ENCODE results near the gene PNN. TPM values are rescaled to one million over a fixed set of nuclear protein-coding genes. Genes with fewer than 3 reads are reported as not detected.

Gene PNN
- total RNA-seq, 1 experiment from 2014 or later, result 156 TPM

DNA sequence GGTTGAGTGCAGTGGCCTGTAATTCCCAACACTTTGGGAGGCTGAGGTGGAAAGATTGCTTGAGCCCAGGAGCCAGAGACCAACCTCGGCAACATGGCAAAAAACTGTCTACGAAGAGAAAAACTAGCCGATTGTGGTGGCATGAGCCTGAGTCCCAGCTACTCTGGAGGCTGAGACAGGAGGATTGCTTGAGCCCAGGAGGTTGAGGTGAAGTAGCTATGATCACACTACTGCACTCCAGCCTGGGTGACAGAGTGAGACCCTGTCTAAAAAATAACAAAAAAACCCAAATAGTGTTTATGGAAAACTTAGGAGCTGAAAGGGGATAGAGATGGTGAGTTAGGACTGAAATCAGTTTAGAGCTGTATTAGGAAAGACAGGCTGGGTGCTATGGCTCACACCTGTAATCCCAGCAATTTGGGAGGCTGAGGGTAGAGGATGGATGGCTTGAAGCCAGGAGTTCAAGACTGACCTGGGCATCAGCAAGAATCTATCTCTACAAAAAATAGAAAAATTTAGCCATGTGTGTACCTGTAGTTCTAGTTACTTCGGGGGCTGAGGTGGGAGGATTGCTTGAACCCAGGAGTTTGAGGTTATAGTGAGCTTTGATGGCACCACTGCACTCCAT lies 9.7 kb downstream of the PNN start (continued):
- TF ChIP-seq RORB (CRISPR knock-in tag; IDR thresholded peaks at IDR 0.05), result no peak

DNA sequence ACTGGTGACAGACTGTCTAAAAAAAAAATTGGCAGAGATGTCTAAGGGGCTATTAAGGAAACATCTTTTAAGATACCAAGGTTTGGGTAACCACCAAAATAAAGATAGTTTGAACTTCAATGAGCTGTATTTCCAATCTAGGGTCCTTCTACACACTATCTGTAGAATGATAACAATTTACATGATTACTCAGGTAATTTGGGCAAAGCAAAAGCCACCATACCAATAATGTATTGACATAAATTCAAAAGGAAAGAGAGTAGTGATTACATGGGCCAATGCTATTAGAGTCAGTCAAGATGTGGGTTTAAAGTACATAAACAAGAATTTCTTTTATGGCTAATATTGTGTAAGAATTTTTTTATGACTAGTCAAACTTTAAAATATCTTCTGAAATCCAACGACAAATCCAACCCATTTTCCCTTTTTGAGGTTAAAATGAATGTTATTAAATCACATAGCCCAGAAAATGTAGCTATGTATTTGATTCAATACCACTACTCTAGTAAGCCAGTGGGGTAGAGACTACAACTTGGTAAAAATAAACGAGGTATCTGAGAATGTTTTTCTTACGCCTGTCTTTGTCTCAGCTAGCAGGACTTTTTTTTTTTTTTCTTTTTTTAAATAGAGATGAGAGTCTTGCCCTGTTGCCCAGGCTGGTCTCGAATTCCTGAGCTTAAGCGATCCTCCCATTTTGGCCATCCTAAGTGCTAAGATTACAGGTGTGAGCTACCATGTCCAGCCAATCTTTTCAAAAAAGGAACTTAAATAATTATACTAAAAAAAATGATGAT lies 10.4 kb downstream of the PNN start:
- TF ChIP-seq EMX1 (CRISPR knock-in tag; IDR thresholded peaks at IDR 0.05), result 0 out of 2 replicates have a peak, but pooled peaks have one; percentile 33
- no peak for TF ChIP-seq ZBTB21 (CRISPR knock-in tag; IDR thresholded peaks at IDR 0.05; ENCODE audit: borderline replicate concordance)
- ChIA-PET CTCF (interaction anchor here (1.1 kb wide), 1 partner anchor 78 kb away, joined by 3 read pairs; no protein-coding TSS in a partner anchor), POLR2A (interaction anchor here (0.6 to 2.8 kb wide), 6 partner anchors 10 to 246 kb away, joined by 3 to 11 read pairs (median 6); partner anchors contain the start of genes FBXO33, PNN and TRAPPC6B)
- Mint-ChIP-seq H3K4me3 (no peak overlapping the region), H3K27me3 (ENCODE audit: low read depth) (no peaks in the 10 kb centered on the region), H3K4me1 (peaks cover 23% of the 10 kb centered on the region), H3K27ac (peak overlapping the region; percentile 64), H3K9me3 (no peaks in the 10 kb centered on the region), H3K36me3 (peaks cover 27% of the 10 kb centered on the region)
- ATAC-seq, result no peak
- DNase-seq (ENCODE audit: low spot score), result no peak

DNA sequence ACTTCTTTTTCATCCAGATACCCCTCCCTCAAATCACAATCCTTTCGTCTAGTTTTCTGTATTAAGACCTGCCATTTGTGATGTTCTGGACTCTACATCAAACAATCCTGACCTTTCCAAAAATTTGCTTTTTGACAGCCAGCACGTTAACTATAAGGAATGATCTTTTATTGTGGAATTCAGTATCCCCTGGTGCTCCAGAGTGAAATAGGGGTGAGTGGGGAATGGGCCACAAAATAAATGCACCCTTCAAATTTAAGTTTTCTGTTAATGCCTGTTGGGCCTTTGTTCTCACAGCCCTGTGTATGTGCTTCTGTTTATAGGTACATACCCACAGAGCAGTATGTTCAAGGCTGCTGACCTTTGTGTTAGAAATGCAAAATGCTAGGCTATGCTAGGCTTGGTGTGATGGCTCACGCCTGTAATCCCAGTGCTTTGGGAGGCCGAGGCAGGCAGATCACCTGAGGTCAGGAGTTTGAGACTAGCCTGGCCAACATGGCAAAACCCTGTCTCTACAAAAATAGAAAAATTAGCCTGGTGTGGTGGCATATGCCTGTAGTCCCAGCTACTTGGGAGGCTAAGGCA lies 12.0 kb downstream of the PNN start:
- peaks cover 27% of the 10 kb centered on the region for H3K36me3 Mint-ChIP-seq
- H3K9me3 Mint-ChIP-seq, result no peaks in the 10 kb centered on the region
- H3K27ac Mint-ChIP-seq, result peak overlapping the region; percentile 95
- H3K4me1 Mint-ChIP-seq, result peaks cover 23% of the 10 kb centered on the region
- ChIA-PET POLR2A (interaction anchor here (1.0 to 1.2 kb wide), 2 partner anchors 17 kb away, joined by 5 to 6 read pairs; partner anchors contain the start of gene TRAPPC6B), CTCF (interaction anchor here (1.5 kb wide), 1 partner anchor 17 kb away, joined by 4 read pairs; the partner anchor contains the start of gene TRAPPC6B)
- H3K27me3 Mint-ChIP-seq (ENCODE audit: low read depth), result no peaks in the 10 kb centered on the region
- peak; percentile 8 for ATAC-seq
- no peak overlapping the region for H3K4me3 Mint-ChIP-seq
- no peak for DNase-seq (ENCODE audit: low spot score)
- TF ChIP-seq, protein P1, sequence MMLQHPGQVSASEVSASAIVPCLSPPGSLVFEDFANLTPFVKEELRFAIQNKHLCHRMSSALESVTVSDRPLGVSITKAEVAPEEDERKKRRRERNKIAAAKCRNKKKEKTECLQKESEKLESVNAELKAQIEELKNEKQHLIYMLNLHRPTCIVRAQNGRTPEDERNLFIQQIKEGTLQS (CRISPR knock-in tag; conservative IDR thresholded peaks at IDR 0.05), result no peak
- TF ChIP-seq, protein P2, sequence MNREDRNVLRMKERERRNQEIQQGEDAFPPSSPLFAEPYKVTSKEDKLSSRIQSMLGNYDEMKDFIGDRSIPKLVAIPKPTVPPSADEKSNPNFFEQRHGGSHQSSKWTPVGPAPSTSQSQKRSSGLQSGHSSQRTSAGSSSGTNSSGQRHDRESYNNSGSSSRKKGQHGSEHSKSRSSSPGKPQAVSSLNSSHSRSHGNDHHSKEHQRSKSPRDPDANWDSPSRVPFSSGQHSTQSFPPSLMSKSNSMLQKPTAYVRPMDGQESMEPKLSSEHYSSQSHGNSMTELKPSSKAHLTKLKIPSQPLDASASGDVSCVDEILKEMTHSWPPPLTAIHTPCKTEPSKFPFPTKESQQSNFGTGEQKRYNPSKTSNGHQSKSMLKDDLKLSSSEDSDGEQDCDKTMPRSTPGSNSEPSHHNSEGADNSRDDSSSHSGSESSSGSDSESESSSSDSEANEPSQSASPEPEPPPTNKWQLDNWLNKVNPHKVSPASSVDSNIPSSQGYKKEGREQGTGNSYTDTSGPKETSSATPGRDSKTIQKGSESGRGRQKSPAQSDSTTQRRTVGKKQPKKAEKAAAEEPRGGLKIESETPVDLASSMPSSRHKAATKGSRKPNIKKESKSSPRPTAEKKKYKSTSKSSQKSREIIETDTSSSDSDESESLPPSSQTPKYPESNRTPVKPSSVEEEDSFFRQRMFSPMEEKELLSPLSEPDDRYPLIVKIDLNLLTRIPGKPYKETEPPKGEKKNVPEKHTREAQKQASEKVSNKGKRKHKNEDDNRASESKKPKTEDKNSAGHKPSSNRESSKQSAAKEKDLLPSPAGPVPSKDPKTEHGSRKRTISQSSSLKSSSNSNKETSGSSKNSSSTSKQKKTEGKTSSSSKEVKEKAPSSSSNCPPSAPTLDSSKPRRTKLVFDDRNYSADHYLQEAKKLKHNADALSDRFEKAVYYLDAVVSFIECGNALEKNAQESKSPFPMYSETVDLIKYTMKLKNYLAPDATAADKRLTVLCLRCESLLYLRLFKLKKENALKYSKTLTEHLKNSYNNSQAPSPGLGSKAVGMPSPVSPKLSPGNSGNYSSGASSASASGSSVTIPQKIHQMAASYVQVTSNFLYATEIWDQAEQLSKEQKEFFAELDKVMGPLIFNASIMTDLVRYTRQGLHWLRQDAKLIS (CRISPR knock-in tag; IDR thresholded peaks at IDR 0.05; ENCODE audit: borderline replicate concordance), result no peak
- TF ChIP-seq FOXJ3 (CRISPR knock-in tag; IDR thresholded peaks at IDR 0.05; ENCODE audit: borderline replicate concordance) (no peak), MYBL2 (CRISPR knock-in tag; IDR thresholded peaks at IDR 0.05) (no peak), NR2C2 (CRISPR knock-in tag; IDR thresholded peaks at IDR 0.05) (no peak), KAT7 (CRISPR knock-in tag; IDR thresholded peaks at IDR 0.05; ENCODE audit: borderline replicate concordance) (no peak), ELF4 (CRISPR knock-in tag; IDR thresholded peaks at IDR 0.05; ENCODE audit: low read depth) (no peak), ETV6 (CRISPR knock-in tag; IDR thresholded peaks at IDR 0.05) (no peak), TEAD1 (CRISPR knock-in tag; IDR thresholded peaks at IDR 0.05) (no peak), PRRX2 (CRISPR knock-in tag; IDR thresholded peaks at IDR 0.05) (no peak), SMAD4 (CRISPR knock-in tag; IDR thresholded peaks at IDR 0.05) (no peak)
- TF ChIP-seq, protein P3, sequence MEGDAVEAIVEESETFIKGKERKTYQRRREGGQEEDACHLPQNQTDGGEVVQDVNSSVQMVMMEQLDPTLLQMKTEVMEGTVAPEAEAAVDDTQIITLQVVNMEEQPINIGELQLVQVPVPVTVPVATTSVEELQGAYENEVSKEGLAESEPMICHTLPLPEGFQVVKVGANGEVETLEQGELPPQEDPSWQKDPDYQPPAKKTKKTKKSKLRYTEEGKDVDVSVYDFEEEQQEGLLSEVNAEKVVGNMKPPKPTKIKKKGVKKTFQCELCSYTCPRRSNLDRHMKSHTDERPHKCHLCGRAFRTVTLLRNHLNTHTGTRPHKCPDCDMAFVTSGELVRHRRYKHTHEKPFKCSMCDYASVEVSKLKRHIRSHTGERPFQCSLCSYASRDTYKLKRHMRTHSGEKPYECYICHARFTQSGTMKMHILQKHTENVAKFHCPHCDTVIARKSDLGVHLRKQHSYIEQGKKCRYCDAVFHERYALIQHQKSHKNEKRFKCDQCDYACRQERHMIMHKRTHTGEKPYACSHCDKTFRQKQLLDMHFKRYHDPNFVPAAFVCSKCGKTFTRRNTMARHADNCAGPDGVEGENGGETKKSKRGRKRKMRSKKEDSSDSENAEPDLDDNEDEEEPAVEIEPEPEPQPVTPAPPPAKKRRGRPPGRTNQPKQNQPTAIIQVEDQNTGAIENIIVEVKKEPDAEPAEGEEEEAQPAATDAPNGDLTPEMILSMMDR (IDR thresholded peaks at IDR 0.05), result no peak
- TF ChIP-seq, protein P4, sequence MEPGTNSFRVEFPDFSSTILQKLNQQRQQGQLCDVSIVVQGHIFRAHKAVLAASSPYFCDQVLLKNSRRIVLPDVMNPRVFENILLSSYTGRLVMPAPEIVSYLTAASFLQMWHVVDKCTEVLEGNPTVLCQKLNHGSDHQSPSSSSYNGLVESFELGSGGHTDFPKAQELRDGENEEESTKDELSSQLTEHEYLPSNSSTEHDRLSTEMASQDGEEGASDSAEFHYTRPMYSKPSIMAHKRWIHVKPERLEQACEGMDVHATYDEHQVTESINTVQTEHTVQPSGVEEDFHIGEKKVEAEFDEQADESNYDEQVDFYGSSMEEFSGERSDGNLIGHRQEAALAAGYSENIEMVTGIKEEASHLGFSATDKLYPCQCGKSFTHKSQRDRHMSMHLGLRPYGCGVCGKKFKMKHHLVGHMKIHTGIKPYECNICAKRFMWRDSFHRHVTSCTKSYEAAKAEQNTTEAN (CRISPR knock-in tag; IDR thresholded peaks at IDR 0.05), result no peak
- TF ChIP-seq, protein P5, sequence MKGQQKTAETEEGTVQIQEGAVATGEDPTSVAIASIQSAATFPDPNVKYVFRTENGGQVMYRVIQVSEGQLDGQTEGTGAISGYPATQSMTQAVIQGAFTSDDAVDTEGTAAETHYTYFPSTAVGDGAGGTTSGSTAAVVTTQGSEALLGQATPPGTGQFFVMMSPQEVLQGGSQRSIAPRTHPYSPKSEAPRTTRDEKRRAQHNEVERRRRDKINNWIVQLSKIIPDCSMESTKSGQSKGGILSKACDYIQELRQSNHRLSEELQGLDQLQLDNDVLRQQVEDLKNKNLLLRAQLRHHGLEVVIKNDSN (CRISPR knock-in tag; IDR thresholded peaks at IDR 0.05), result no peak
- TF ChIP-seq, protein P6, sequence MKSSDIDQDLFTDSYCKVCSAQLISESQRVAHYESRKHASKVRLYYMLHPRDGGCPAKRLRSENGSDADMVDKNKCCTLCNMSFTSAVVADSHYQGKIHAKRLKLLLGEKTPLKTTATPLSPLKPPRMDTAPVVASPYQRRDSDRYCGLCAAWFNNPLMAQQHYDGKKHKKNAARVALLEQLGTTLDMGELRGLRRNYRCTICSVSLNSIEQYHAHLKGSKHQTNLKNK (CRISPR knock-in tag; IDR thresholded peaks at IDR 0.05), result no peak

All from WTC11 (cell line).